Right cardiac atrium (tissue), 5 donors: ENCODE measurements around the gene IRF3. TPM values are rescaled to one million over a fixed set of nuclear protein-coding genes. Genes with fewer than 3 reads are reported as not detected.

Experiments
- ATAC-seq, 2 donors: fragments of 200-7000 bp; cut with Tn5 transposase; one replicate each; pipeline versions ENCODE4 v1.8.0 to v1.9.1; 2020; ENCODE audit warnings: moderate library complexity in 2 of 2, mild to moderate bottlenecking in 1 of 2
- DNase-seq, 3 donors: peaks; one replicate each; pipeline ENCODE4 v3.0.0-alpha.2; 2020
- H3K27ac ChIP-seq: one replicate; pipeline ENCODE4 v1.5.1; 2013; ENCODE audit warnings: mild to moderate bottlenecking, low read length, control low read depth, moderate library complexity
- H3K27me3 ChIP-seq: one replicate; pipeline ENCODE4 v1.6.1; 2013; ENCODE audit not compliant: control insufficient read depth, insufficient read depth
- H3K4me1 ChIP-seq: one replicate; pipeline ENCODE4 v1.6.1; 2013; ENCODE audit warnings: low read length; ENCODE audit not compliant: control insufficient read depth, insufficient read depth
- H3K4me3 ChIP-seq: one replicate; pipeline ENCODE4 v1.5.1; 2013; ENCODE audit warnings: low read length, control low read depth
- H3K9me3 ChIP-seq: one replicate; pipeline ENCODE4 v1.6.1; 2013; ENCODE audit warnings: low read length; ENCODE audit not compliant: control insufficient read depth
- WGBS: extraction: QIAGEN DNeasy Blood & Tissue Kit; methylation state at CpG from one replicate; pipeline ENCODE4 v1.1.7; 2013; 5-methylcytosine and 5-hydroxymethylcytosine counted together
- intact Hi-C, 4 donors: fragments of 100-400 bp; cut with DNase I; formaldehyde crosslinking; loops; one replicate each; pipeline versions ENCODE4 v1.11.0 to v1.14.0; 2022 to 2023
- polyA plus RNA-seq: library from polyadenylated mRNA; stranded (reverse); fragments of 200-250 nt; gene quantifications from one replicate; pipeline ENCODE4 v1.2.3, GENCODE V29; 2013
- total RNA-seq, 4 donors: library from RNA; stranded (reverse); fragmentation: NEBNext Ultra II Directional; extraction: Animal tissue kit (Norgen Biotek cat#: 25700); gene quantifications; one replicate each; pipeline ENCODE4 v1.2.1, GENCODE V29; 2021
- donor health status: healthy with polysubstance abuse.
- donor health status: DM: no; HTN: yes; CAD: no.
- donor health status: DM: no; HTN: no; CAD: no.
- donor health status: DM: no; HTN: yes; CAD: no; lungs with severe emphysema.
- donor health status: DM: yes; HTN: yes; CAD: no.

Gene IRF3
- total and polyA plus RNA-seq, 5 donors, result 34.1 to 58.0 (median 39.6) TPM

GRCh38 chr19:49643466-49643865 is 22.2 kb downstream of the IRF3 start:
- WGBS, result 71% methylated on average over 2 of the region's 2 CpGs
- H3K4me1 ChIP-seq, result no peaks in the 10 kb centered on the region
- H3K27ac ChIP-seq, result no peak overlapping the region
- no peak overlapping the region for H3K4me3 ChIP-seq
- DNase-seq, result no peak
- H3K27me3 ChIP-seq, result no peaks in the 10 kb centered on the region
- intact Hi-C loops, result no loop called here
- no peaks in the 10 kb centered on the region for H3K9me3 ChIP-seq
- ATAC-seq, result no peak

GRCh38 chr19:49642492-49643035 is 23.1 kb downstream of the IRF3 start:
- intact Hi-C loops, result no loop called here
- no peak for DNase-seq
- no peak for ATAC-seq

DNA sequence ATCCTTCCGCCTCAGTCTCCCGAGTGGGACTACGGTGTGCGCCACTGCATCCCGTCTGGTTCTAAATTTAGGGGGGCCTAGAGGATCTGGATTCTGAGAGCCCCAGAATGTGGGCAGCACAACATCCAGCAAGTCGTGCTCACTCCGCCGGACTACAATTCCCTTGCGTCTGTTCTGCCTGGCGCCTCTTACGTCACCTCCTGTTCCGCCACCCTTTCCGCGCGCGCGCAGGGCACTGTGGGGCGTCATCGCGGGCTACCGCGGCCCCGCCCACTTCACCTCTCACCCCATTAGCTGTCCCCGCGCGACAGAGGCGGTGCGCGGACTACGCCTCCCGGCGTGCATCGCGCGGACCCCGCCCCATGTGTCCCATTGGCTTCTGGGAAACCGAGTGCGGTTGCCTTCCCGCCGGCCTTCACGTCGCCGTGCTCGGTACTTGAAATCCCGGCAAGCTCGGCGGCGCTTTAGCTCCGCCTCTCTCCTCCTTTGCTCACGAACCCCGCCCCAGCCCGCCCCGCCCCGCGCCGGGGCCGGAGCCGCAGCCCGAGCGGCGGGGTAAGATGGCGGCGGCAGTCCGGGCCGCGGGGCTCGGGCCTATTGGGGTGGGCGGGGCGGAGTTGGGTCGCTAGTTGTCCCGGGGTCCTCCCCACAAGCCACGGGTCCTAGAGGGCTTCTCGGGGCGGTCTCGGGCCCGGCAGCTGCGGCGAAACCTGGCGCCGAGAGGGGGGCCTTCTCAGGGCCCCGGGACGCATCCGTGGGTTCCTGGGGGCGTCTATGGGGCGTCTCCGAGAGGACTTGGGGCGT is 23.8 kb downstream of the IRF3 start, which contains the start of gene SCAF1:
TSS of gene SCAF1 (plus strand) at position 522 of the 804 bp plus-strand sequence. CDS start 2,818 bp downstream, outside the sequence.
- H3K4me3 ChIP-seq, result peak within 1 kb of the TSS; percentile 96
- H3K27me3 ChIP-seq, result no peaks in the 10 kb centered on the region
- intact Hi-C loops, result no loop called here
- peak; percentile 100 for DNase-seq
- peak within 1 kb of the TSS; percentile 99 for H3K27ac ChIP-seq
- no peaks in the 10 kb centered on the region for H3K9me3 ChIP-seq
- peak; percentile 80 to 86 for ATAC-seq
- peaks cover 1% of the 10 kb centered on the region for H3K4me1 ChIP-seq
- WGBS, result under 1% methylated on average over 87 of the region's 87 CpGs

More at GRCh38 chr19:49642492-49643035, 23.1 kb downstream of the IRF3 start:
- H3K9me3 ChIP-seq, result no peaks in the 10 kb centered on the region
- H3K4me3 ChIP-seq, result peak overlapping the region; percentile 96
- no peaks in the 10 kb centered on the region for H3K4me1 ChIP-seq
- no peaks in the 10 kb centered on the region for H3K27me3 ChIP-seq
- H3K27ac ChIP-seq, result peak overlapping the region; percentile 87
- WGBS, result 8% methylated on average over 5 of the region's 5 CpGs

DNA sequence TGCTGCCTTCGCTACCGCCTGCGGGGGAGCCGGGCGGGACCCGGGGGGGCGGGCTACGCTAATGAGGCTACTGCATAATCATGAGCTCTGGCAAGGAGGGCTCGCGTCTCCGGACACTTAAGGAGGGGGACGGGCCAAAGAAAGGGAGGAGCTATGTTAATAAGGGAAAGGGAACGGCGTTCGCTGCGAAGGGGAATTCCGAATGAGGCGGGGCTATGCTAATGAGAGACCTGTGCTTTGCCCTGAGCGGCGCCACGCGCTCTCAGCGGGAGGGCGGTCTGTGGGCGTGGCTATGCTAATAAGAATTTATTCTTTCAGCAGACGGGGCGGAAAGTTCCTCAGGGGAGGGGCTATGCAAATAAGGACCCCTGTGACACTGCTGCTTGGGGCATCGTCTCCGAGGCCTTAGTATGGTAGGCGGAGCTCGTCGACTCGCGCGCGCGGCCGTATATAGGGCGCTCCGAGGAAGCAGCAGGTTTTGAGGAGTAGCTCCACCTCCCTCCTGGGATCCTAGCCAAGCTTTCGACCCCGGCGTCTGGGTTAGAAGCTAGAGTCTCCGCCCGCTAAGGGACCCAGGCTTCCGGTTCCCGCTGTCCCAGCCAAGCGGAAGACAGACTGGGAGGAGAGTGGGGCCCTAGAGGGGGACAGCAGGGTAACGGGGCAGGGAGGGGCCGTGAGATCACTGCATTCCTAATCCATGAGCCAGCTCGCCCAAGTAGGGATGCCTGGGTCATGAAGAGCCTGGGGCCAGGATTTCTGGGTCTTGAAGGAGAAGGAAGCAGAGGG is 25.4 kb downstream of the IRF3 start, which contains the start of gene RRAS:
TSS of gene RRAS (minus strand) at position 31 of the 786 bp plus-strand sequence. CDS start 45 bp downstream, outside the sequence.
- Histone ChIP-seq H3K4me3 (peak within 1 kb of the TSS; percentile 73), H3K9me3 (no peaks in the 10 kb centered on the region), H3K27ac (peak within 1 kb of the TSS; percentile 99), H3K4me1 (peaks cover 4% of the 10 kb centered on the region), H3K27me3 (no peaks in the 10 kb centered on the region)
- ATAC-seq (peak; percentile 79 to 82), DNase-seq (peak; percentile 100)
- intact Hi-C loops, result no loop called here
- WGBS, result under 1% methylated on average over 51 of the region's 51 CpGs

DNA sequence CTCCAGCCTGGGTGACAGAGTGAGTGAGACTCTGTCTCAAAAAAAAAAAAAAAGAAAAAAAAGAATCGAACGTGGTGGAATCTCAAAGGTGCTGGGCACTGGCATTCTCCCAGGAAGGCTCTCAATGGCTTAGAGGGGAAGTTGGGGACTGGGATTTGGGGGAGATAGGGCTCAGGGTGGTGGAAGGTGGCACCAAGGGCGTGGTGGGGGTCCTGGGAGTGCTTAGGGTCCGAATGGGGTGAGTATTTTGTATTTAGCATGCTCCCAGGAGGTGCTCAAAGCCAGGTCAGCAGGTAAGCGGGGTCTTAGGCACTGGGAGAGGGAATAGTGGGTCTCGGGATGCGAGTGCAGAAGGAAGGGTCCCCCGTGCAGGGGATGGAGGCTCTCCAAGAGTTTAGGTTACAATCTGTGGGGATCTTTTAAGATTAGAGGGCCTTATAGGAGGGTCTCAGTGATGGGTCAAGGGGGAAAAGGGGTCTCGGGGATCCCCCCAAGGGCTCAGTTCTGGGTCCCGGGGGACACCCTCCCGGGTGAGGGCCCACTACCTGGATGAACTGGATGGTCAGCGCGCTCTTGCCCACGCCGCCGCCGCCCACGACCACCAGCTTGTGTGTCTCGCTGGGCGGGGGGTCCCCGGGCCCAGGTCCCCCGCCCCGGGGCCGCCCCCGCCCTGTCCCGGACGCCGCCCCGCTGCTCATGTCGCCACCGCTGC is 26.1 kb downstream of the IRF3 start:
- peak; percentile 52 to 71 (median 68) for DNase-seq
- H3K27me3 ChIP-seq, result no peaks in the 10 kb centered on the region
- intact Hi-C loops, result loop anchor here in 3 of 4 donors (5.0 to 10.0 kb wide), 2 partner anchors 47 to 55 kb away; partner anchors contain the start of genes PRR12 (in 2 of the 3), NOSIP (in 1 of the 3) and PRRG2 (in 1 of the 3)
- H3K27ac ChIP-seq, result peak overlapping the region; percentile 84
- 3% methylated on average over 31 of the region's 31 CpGs for WGBS
- H3K4me3 ChIP-seq, result peak overlapping the region; percentile 73
- no peak for ATAC-seq
- no peaks in the 10 kb centered on the region for H3K9me3 ChIP-seq
- peaks cover 6% of the 10 kb centered on the region for H3K4me1 ChIP-seq

GRCh38 chr19:49637821-49638738 is 27.6 kb downstream of the IRF3 start:
- peak overlapping the region; percentile 73 for H3K4me3 ChIP-seq
- ATAC-seq, result peak; percentile 18
- intact Hi-C loops, result loop anchor here in 3 of 4 donors (5.0 to 10.0 kb wide), 2 partner anchors 46 to 53 kb away; partner anchors contain the start of genes PRR12 (in 2 of the 3), NOSIP (in 1 of the 3) and PRRG2 (in 1 of the 3)
- WGBS, result 9% methylated on average over 19 of the region's 19 CpGs
- no peaks in the 10 kb centered on the region for H3K27me3 ChIP-seq
- no peaks in the 10 kb centered on the region for H3K9me3 ChIP-seq
- H3K4me1 ChIP-seq, result peaks cover 6% of the 10 kb centered on the region
- peak; percentile 94 to 97 (median 97) for DNase-seq
- H3K27ac ChIP-seq, result peak overlapping the region; percentile 91

GRCh38 chr19:49636233-49636932 is 29.3 kb downstream of the IRF3 start:
- Histone ChIP-seq H3K4me1 (peaks cover 6% of the 10 kb centered on the region), H3K9me3 (no peaks in the 10 kb centered on the region), H3K27ac (no peak overlapping the region), H3K4me3 (no peak overlapping the region), H3K27me3 (no peaks in the 10 kb centered on the region)
- DNase-seq, result peak in 2 of 3 donors; percentile 57 to 61
- WGBS, result 77% methylated on average over 30 of the region's 30 CpGs
- intact Hi-C loops, result loop anchor here in 3 of 4 donors (5.0 to 10.0 kb wide), 2 partner anchors 44 to 52 kb away; partner anchors contain the start of genes PRR12 (in 2 of the 3), NOSIP (in 1 of the 3) and PRRG2 (in 1 of the 3)
- no peak for ATAC-seq

GRCh38 chr19:49635530-49636232 is 30.0 kb downstream of the IRF3 start:
- DNase-seq (peak in 2 of 3 donors; percentile 57 to 64), ATAC-seq (no peak)
- intact Hi-C loops, result loop anchor here in 3 of 4 donors (5.0 to 10.0 kb wide), 2 partner anchors 43 to 51 kb away; partner anchors contain the start of genes PRR12 (in 2 of the 3), NOSIP (in 1 of the 3) and PRRG2 (in 1 of the 3)
- Histone ChIP-seq H3K4me3 (no peak overlapping the region), H3K4me1 (peaks cover 12% of the 10 kb centered on the region), H3K27ac (peak overlapping the region; percentile 34), H3K27me3 (no peaks in the 10 kb centered on the region), H3K9me3 (no peaks in the 10 kb centered on the region)
- WGBS, result 38% methylated on average over 24 of the region's 24 CpGs
